ENCODE measurements around the gene NKD2.
"Not testable (repeated sequence)": the region's sequence is repeated elsewhere in the genome, so short reads cannot be mapped to it uniquely, and the experiment has no call there.

The NKD2 gene

GRCh38 chr5:1008451-1009358 lies at the start of gene NKD2:
Gene NKD2 (plus strand): TSS chr5:1008802. CDS start chr5:1009058, 256 bp downstream.
- no peak for DNase-seq

- DNase-seq = no peak
Measured at GRCh38 chr5:959581-960531, 48.7 kb upstream of the NKD2 start.

- no peak for DNase-seq
Measured at GRCh38 chr5:960551-960950, 48.1 kb upstream of the NKD2 start.

GRCh38 chr5:961002-961710 lies 47.4 kb upstream of the NKD2 start:
- no peak for DNase-seq

- DNase-seq = no peak
Measured at GRCh38 chr5:961711-962240, 46.8 kb upstream of the NKD2 start.

- no peak for DNase-seq
Measured at GRCh38 chr5:962386-962785, 46.2 kb upstream of the NKD2 start.

- no peak for DNase-seq
Measured at GRCh38 chr5:962801-963200, 45.8 kb upstream of the NKD2 start.

- no peak for DNase-seq
Measured at GRCh38 chr5:963310-963672, 45.3 kb upstream of the NKD2 start.

- no peak for DNase-seq
Measured at GRCh38 chr5:963673-964531, 44.7 kb upstream of the NKD2 start.

- no peak for DNase-seq
Measured at GRCh38 chr5:964821-965220, 43.8 kb upstream of the NKD2 start.

GRCh38 chr5:965604-966344 lies 42.8 kb upstream of the NKD2 start:
- no peak for DNase-seq

GRCh38 chr5:966345-966710 lies 42.3 kb upstream of the NKD2 start:
- no peak for DNase-seq

GRCh38 chr5:966941-967340 lies 41.7 kb upstream of the NKD2 start:
- no peak for DNase-seq

GRCh38 chr5:968881-969280 lies 39.7 kb upstream of the NKD2 start:
- DNase-seq = no peak

GRCh38 chr5:969408-969839 lies 39.2 kb upstream of the NKD2 start:
- no peak for DNase-seq

GRCh38 chr5:972575-972974 lies 36.0 kb upstream of the NKD2 start:
- not testable (repeated sequence) for DNase-seq

- DNase-seq = no peak
Measured at GRCh38 chr5:976849-977751, 31.5 kb upstream of the NKD2 start.

GRCh38 chr5:978054-978453 lies 30.5 kb upstream of the NKD2 start:
- DNase-seq = no peak

- no peak for DNase-seq
Measured at GRCh38 chr5:978693-979092, 29.9 kb upstream of the NKD2 start.
